GM21390 (cell line): ENCODE measurements around the gene DEPDC4.
"Not testable (repeated sequence)": the region's sequence is repeated elsewhere in the genome, so short reads cannot be mapped to it uniquely, and the experiment has no call there.

ENCODE experiments used
- ATAC-seq: cut with Tn5 transposase; IDR thresholded peaks from one replicate; pipeline ENCODE4 v1.9.1; 2021; ENCODE audit not compliant: unreplicated experiment

The DEPDC4 gene

DNA sequence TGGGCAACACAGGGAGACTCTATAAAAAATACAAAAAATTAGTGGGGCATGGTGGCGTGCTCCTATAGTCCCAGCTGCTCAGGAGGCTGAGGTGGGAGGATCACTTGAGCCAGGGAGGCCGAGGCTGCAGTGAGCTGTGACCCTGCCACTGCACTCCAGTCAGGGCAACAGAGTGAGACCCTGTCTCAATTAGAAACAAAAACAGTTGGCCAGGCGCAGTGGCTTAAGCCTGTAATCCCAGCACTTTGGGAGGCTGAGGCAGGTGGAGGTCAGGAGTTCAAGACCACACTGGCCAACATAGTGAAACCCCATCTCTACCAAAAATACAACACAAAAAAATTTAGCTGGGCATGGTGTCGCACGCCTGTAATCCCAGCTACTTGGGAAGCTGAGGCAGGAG lies 1.8 kb downstream of the DEPDC4 start:
- ATAC-seq: not testable (repeated sequence)

DNA sequence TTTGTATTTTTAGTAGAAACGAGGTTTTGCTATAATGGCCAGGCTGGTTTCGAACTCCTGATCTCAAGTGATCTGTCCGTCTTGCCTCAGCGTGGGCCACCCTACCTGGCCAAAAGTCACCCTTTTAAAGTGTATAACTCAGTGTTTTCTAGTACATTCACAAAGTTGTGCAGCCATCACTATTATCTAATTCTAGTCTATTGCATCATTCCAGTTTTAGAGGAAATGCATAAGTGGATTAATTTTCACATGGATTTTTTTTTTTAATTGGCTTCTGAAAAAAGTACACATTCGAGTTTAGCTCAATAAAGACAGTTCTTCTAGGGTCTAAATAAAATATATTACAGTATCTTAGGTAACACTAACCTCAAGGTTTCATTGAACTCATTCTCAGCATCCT lies 3.7 kb downstream of the DEPDC4 start:
- ATAC-seq: no peak

DNA sequence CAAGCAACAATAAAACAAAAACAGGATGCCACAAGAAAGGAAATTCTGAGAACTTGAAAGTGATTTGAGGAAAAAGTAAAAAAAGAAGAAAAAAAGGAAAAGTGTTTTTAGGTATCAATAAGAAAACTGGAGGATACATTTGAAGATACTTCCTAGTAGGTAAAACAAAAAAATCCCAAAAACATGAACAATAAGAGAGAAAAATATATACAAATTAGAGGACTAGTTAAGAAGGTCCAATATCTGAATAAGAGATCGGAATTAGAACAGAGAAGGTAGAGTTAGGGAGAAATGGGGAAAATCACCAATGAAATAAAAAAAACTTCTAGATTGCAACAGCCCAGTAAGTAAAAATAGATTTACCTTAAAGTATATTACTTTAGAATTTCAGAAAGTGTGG lies 8.8 kb downstream of the DEPDC4 start:
- ATAC-seq: no peak

DNA sequence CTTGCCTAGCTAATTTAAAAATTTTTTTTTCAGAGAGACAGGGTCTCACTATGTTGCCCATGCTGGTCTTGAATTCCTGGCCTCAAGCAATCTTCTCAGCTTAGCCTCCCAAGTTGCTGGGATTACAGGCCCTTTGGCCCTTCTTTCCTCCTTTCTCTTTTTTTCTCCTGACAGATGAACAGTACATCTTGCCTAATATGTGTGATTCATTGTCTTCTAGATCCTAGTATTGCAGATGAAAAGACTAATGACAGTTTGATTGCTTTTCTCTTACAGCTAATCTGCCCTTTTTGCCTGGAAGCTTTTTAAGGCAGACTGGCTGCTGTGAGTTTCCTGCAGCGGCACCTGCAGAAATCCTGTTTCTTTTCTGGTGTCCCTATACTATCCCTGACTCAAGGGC lies 12.0 kb downstream of the DEPDC4 start:
- ATAC-seq: no peak

DNA sequence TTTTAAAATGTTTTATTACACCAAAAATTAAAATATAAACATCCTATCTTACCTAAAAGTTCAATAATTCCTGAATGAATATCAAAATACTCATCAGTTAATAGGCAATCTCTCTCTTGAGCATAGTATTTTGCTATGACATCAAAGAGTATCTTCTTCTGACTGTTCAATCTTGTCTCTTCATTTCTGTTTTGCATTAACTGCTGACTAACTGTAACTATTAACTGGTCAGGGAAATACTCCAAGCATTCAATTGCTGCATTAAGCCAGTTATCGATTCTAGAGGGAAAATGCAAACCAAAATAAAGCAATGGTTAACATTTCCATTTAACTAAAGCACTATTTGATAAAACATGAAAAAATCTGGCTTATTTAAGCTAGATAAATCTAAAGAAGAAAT lies 13.4 kb downstream of the DEPDC4 start:
- no peak for ATAC-seq

DNA sequence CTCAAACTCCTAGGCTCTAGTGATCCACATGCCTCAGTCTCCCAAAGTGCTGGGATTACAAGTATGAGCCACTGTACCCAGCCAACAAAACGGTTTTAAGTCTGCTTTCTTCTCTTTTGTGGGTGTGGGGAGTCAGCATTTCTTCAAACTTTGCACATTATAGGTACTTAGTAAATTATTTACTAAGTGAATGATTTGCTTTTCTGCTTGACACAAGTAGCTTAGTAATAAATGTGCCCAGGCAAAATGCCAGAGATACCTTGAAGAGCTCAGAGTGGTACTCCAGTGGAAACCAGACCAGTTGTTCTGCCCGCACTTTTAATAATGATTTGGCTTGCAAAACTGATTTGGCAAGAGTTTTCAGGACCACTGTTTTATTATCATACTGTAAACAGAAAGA lies 15.0 kb downstream of the DEPDC4 start:
- ATAC-seq: no peak

DNA sequence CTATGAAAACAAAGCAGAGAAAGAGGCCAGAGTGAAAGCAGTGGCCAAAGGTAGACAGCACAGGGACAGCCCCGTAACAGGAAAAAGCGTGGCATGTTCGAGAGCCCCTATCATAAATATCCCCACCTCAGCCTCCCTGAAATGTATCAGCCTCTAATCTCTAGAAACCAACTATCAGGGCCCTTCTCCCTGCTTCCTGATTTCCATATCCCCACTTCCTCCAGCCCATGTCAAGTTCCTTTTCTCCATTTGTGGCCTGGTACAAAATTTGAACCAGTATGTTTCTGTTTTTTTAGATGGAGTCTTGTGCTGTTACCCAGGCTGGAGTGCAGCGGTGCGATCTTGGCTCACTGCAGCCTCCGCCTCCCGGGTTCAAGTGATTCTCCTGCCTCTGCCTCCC lies 16.9 kb downstream of the DEPDC4 start:
- ATAC-seq: no peak

DNA sequence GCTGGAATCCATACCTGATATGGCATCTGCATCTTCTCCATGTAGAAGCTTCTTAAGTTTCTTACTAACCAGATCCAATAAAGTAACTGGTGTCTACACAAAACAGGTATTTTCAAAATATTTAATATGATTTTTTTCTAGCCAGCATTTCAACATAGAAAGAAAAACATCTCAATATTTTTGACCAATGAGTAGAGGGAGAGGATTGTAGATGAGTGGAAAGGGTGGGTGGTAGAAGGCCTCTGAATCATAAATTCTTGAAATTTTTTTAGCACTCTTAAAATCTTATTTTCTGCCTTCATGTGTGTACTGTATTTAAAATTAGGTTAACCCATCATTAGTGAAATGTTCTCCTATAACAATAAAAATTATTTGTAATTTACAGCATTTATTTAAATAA lies 18.0 kb downstream of the DEPDC4 start:
- ATAC-seq: no peak

DNA sequence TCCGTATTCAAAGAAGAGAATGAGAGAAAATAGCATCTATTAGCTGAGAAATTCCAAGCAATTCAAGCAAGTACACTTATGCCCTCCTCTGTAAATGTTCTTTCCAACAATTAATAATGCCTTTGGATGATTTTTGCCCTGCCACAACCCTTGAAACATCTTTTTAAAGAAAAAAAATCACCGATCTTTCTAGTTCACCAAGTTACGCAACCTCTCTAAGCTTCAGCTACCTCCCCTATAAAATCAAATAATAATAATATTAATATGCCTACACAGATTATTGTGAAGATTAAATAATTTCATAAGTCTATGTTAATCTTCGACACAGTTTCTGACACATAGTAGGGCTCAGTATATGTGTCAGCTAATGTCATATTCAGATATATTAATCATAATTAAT lies 19.1 kb downstream of the DEPDC4 start:
- ATAC-seq: no peak

DNA sequence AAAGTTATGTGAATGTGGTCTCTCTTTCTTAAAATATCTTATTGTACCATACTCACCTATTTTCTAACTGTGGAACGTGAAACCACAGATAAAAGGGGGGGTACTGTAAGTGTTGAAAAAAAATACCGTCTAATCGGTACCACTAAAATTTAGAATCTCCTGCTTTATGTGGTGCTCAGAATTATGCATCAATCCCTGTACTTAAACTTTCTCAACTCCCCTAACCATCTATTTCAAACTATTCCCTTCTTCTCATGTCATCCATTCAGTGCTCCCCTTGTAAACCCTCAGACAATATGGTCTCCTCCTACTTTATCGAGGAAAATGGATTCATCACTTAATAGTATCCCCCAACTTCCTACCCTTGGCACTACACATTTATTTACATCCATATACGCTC lies 23.7 kb downstream of the DEPDC4 start:
- ATAC-seq: no peak

DNA sequence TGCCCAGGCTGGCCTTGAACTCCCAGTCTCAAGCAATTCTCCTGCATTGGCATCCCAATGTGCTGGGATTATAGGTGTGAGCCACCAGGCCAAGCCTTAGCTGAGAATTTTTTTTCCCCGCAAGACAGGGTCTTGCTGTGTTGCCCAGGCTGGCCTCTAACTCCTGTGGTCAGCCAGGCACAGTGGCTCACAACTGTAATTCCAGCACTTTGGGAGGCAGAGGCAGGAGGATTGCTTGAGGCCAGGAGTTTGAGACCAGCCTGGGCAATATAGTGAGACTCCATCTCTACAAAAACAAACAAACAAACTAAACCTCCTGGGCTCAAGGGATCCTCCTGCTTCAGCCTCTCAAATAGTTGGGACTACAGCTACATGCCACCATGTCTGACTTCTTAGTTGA lies 27.3 kb downstream of the DEPDC4 start:
- no peak for ATAC-seq

DNA sequence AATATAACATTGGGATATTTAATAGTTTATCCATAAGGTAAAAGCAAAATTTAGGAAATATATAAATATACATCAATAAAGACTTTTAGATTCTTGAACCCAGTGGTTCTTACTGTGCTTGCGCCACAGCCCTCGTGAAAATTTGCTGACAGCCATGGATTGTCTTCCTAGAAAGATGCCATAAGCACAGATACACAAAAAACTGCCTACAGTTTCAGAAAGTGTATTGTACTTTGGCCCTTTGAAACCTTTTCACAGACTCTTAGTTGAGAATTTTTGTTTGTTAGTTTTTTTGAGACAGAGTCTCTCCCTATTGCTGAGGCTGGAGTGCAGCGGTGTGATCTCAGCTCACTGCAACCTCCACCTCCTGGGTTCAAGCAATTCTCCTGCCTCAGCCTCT lies 28.1 kb downstream of the DEPDC4 start:
- no peak for ATAC-seq

DNA sequence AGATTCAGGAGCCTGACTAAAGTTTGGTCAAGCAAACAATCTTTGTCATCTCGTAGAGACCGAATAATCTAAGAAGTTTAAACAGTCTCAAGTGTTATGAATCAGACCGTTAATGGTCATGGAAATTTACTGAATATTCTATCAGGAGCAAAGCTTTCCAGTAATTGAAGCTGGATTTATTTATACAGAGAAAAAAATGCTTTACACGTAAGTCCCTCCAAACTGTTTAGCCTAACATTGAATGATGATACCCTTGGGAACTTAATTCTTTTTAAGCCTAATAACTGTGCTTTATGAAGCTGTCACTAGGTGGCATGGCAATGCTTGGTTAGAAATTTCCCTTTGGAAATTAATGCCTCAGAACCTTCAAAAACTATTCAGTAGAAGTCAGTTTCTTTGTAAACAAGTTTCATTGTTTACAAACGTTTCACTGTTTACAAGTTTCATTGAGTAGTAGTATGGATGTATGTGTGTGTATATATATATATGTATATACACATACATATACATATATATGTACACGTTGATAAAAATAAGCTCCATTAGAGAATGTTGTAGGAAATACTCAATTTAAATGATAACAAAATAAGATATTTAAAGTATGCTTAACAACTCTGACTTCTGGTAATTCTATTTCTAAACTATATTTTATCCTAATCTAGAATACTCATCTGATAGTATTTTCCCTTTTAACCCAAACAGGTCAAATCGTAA lies 32.1 kb downstream of the DEPDC4 start:
- ATAC-seq: peak; percentile 54

DNA sequence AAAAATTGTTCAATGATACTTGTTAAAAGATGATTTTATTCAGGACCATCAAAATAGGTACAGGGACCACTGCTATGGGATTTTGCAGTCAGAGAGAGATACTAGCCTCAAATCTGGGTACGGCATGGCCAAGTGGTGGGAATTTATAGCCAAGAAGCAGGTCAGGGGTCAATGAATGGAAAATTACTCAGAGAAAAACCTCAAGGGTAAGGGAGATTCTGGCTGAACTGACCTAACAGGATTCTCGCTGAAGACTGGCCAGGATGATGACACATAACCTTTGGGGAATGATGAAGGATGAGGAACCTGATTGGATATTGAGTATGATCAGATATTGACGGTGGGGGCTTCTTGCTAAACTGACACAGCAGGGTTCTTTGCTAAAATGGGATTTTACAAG lies 32.7 kb downstream of the DEPDC4 start:
- ATAC-seq: no peak

DNA sequence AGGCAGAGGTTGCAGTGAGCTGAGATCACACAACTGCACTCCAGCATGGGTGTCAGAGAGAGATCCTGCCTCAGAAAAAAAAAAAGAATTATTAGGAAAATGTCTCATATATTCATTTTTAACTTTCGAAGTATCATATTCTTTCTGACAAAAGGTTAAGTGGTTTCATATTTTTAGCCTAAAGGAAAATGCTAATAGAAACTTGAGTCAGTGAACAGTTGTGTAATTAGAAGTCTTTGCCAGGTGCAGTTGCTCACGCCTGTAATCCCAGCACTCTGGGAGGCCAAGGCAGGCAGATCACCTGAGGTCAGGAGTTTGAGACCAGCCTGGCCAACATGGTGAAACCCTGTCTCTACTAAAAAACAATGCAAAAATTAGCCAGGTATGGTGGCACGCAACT lies 35.0 kb downstream of the DEPDC4 start:
- ATAC-seq: not testable (repeated sequence)

DNA sequence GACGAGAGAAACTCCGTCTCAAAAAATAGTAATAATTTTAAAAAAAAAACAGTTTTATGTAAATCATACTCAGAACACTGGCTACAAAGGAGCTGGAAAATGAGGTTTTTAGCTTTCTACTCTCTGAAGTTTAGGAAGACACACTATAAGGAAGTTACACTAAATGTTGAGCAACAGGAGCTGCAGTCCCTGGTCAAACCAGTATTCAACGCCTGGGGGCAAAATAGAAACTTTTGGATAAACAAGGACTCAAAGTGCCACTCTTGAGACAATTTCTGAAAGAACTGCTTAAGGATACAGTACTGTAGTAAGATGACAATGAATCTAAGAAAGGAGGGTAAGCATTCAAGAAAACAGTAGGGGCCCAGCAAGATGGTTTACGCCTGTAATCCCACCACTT lies 37.0 kb downstream of the DEPDC4 start:
- ATAC-seq: no peak

DNA sequence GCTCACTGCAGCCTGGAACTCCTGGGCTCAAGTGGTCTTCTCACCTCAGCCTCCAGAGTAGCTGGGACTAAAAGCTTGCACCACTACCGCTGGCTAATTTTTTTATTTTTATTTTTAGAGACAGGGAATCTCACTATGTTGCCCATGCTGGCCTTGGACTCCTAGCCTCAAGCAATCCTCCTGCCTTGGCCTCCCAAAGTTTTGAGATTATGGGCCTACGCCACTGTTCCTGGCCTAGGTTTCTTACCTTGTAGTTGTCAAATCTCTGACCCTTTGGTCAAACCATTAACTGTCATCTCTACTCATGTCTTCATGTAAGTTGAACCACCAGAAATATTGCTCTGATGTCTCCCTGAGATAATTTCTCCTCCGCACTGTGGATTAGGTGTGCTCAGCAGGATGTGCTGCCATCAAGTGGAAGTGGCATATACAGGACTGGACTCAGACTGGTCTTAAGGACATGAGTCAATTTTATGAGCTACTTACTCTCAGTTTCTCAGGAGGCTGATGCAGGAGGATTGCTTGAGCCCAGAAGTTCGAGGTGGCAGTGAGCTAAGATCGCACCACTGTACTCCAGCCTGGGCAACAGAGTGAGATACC lies 37.7 kb downstream of the DEPDC4 start:
- ATAC-seq: no peak

DNA sequence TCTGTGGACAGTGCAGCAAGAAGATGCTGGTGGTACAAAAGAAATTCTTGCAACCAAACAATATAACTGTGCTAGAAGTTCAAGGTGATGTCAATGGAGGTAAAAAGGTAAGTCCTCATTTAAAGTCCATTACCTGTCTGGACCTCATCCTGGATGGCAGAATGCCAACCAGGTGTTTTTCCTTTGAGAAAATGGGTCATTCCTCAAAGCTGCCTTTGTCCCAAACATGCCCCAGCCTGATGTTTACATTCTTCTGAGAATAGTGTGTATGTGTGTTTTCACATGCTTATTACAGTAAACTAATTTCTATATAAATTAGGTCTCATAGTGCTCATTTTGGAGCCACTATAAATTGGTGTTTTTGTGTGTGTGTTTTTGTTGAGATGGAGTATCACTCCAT lies 41.4 kb downstream of the DEPDC4 start:
- no peak for ATAC-seq

DNA sequence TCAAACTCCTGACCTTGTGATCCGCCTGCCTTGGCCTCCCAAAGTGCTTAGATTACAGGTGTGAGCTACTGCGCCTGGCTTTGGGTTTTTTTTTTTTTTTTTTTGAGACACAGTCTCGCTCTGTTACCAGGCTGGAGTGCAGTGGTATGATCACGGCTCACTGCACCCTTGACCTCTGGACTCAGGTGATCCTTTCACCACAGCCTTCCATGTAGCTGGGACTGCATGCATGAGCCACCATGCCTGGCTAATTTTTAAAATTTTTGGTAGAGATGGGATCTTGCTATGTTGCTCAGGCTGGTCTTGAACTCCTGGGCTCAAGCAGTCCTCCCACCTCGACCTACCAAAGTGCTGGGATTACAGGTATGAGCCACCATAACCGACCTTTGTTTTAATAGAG lies 44.7 kb downstream of the DEPDC4 start:
- not testable (repeated sequence) for ATAC-seq

DNA sequence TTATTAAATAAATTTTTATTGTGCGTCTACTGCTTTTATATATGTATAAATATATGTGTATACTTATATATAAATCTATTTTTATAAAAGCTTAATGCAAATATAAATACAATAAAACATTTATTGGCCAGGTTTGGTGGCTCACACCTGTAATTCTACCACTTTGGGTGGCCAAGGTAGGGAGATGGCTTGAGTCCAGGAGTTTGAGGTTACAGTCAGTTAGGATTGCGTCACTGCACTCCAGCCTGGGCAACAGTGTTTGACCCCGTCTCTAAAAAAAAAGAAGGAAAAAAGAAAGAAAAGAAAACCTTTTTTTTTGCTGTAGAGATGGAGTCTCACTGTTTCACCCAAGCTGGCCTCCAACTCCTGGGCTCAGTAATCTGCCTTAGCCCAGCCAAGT lies 45.4 kb downstream of the DEPDC4 start:
- no peak for ATAC-seq

DNA sequence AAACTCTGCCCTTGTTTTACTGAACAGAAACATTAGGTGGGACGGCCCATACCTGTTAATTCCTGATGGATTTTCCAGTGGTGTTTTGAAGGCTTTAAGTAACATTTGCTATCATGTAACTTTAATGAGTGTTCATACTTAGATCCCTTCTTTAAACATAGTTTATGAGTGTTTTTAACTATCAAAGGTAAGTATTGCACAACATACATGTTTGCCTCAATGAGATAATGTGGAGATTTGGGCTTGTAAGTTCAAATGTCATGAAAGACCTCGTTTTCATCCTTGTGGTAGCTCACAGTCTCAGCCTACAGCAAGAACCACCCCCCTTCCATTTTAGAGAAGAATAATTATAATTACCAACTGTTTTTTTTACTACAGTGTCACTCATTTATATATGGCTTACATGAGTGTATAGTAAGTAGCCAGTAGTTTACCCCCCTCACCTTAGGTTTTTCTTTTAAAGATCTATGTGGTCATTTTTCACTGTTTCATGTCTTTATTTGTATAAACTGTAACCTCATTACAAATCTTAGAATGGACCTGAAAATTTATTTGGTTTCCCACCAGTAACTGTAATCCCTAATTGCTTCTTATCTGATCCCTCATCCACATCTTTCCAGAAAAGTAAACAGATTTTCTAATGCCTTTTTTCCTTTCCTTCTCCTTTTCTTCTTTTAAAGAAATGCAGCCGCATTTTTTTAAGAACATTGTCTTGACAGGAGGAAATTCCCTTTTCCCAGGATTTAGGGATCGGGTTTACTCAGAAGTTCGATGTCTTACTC lies 47.4 kb downstream of the DEPDC4 start:
- no peak for ATAC-seq

DNA sequence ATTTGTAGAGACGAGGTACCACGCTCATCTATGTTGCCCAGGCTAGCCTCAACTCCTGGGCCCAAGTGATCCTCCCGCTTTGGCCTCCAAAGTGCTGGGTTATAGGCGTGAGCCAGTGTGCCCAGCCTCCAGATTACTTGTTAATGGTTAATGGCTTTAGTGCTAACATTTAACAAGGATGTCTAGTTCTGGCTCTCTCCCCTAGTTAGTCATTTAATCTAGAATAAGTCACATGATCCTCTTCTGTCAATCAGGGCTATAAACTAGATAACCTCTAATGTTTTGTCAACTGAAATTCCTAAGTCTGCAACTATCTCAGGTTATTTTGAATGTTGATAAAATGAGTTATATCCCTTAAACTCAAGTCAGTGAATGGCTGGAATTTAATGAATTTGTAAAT lies 50.5 kb downstream of the DEPDC4 start:
- no peak for ATAC-seq
